Neural cell (in vitro differentiated cells): ENCODE results near the gene HPS5. TPM values are rescaled to one million over a fixed set of nuclear protein-coding genes. Genes with fewer than 3 reads are reported as not detected.

Experiments used
- H2AFZ ChIP-seq: fragments of 200-600, 300-800 bp; sonication (generic), shearing (Covaris generic); 2 replicates; pipeline ENCODE4 v1.6.0; 2014; ENCODE audit warnings: low read depth, mild to moderate bottlenecking, antibody characterized with exemption, low read length, moderate library complexity
- H3F3A ChIP-seq: fragments of 200-600 bp; shearing (Covaris generic); 2 replicates; pipeline ENCODE4 v1.6.1; 2016; ENCODE audit warnings: mild to moderate bottlenecking, moderate library complexity, mixed read lengths, antibody characterized with exemption, low read length; ENCODE audit not compliant: insufficient read depth, poor library complexity, severe bottlenecking
- H3K27ac ChIP-seq: fragments of 200-600, 300-800 bp; sonication (generic), shearing (Covaris generic); 2 replicates; pipeline ENCODE4 v1.5.1; 2014; ENCODE audit warnings: mild to moderate bottlenecking, low read length, moderate library complexity
- H3K27me3 ChIP-seq: fragments of 300-800, 200-600 bp; sonication (generic), shearing (Covaris generic); 2 replicates; pipeline ENCODE4 v1.6.0; 2014; ENCODE audit warnings: mild to moderate bottlenecking, low read depth, low read length, moderate library complexity; ENCODE audit not compliant: insufficient read depth
- H3K36me3 ChIP-seq: fragments of 300-800, 200-600 bp; sonication (generic), shearing (Covaris generic); 2 replicates; pipeline ENCODE4 v1.5.1; 2014; ENCODE audit warnings: mild to moderate bottlenecking, antibody characterized with exemption, low read length, moderate library complexity; ENCODE audit not compliant: insufficient read depth
- H3K4me2 ChIP-seq: fragments of 300-800, 200-600 bp; sonication (generic), shearing (Covaris generic); 2 replicates; pipeline ENCODE4 v1.6.0; 2014; ENCODE audit warnings: mild to moderate bottlenecking, low read length
- H3K4me3 ChIP-seq: fragments of 300-800, 200-600 bp; sonication (generic), shearing (Covaris generic); 2 replicates; pipeline ENCODE4 v1.5.1; 2014; ENCODE audit warnings: mild to moderate bottlenecking, low read length, moderate library complexity
- H3K79me2 ChIP-seq: fragments of 200-600 bp; shearing (Covaris generic); replicated peaks from 2 replicates; pipeline ENCODE4 v1.6.0; 2014; ENCODE audit warnings: mild to moderate bottlenecking, low read length, moderate library complexity; ENCODE audit not compliant: insufficient read depth
- H3K9ac ChIP-seq: fragments of 300-800, 200-600 bp; sonication (generic), shearing (Covaris generic); 2 replicates; pipeline ENCODE4 v1.6.1; 2016; ENCODE audit warnings: mild to moderate bottlenecking, low read length, mixed read lengths
- H3K9me2 ChIP-seq: fragments of 200-600 bp; shearing (Covaris generic); 2 replicates; pipeline ENCODE4 v1.6.1; 2016; ENCODE audit warnings: mild to moderate bottlenecking, low read length, mixed read lengths; ENCODE audit not compliant: insufficient read depth
- H3K9me3 ChIP-seq: fragments of 200-600, 300-800 bp; sonication (generic), shearing (Covaris generic); 2 replicates; pipeline ENCODE4 v1.6.1; 2016; ENCODE audit warnings: mild to moderate bottlenecking, mixed run types, low read length, moderate library complexity, mixed read lengths
- H4K20me1 ChIP-seq: fragments of 200-600 bp; shearing (Covaris generic); 2 replicates; pipeline ENCODE4 v1.6.1; 2016; ENCODE audit warnings: mild to moderate bottlenecking, mixed run types; ENCODE audit not compliant: insufficient read depth
- CTCF ChIP-seq: fragments of 450-650 bp; IDR thresholded peaks from 2 replicates; pipeline ENCODE4 v1.5.1; 2014; ENCODE audit warnings: antibody characterized with exemption, mild to moderate bottlenecking, moderate library complexity; ENCODE audit not compliant: poor library complexity, severe bottlenecking
- EP300 ChIP-seq: fragments of 450-650 bp; conservative IDR thresholded peaks from 2 replicates; pipeline ENCODE4 v1.6.1; 2014; ENCODE audit warnings: antibody characterized with exemption, mild to moderate bottlenecking, moderate library complexity; ENCODE audit not compliant: poor library complexity, severe bottlenecking
- EZH2 ChIP-seq: fragments of 200-600, 300-800 bp; shearing (Covaris generic), sonication (generic); IDR thresholded peaks from 2 replicates; pipeline ENCODE4 v1.6.1; 2014; ENCODE audit warnings: antibody characterized with exemption, low read length, borderline replicate concordance, mild to moderate bottlenecking; ENCODE audit not compliant: insufficient read depth, poor library complexity, severe bottlenecking
- MXI1 ChIP-seq: fragments of 450-650 bp; conservative IDR thresholded peaks from 2 replicates; pipeline ENCODE4 v1.6.1; 2014; ENCODE audit warnings: antibody characterized with exemption, mild to moderate bottlenecking; ENCODE audit not compliant: poor library complexity, severe bottlenecking
- POLR2AphosphoS5 ChIP-seq: IDR thresholded peaks from 2 replicates; pipeline ENCODE4 v1.6.1; 2012
- RAD21 ChIP-seq: fragments of 450-650 bp; conservative IDR thresholded peaks from 2 replicates; pipeline ENCODE4 v1.6.1; 2014; ENCODE audit warnings: antibody characterized with exemption, mild to moderate bottlenecking, moderate library complexity
- REST ChIP-seq: IDR thresholded peaks from 2 replicates; pipeline ENCODE4 v1.6.1; 2012; ENCODE audit warnings: borderline replicate concordance
- SMC3 ChIP-seq: fragments of 450-650 bp; conservative IDR thresholded peaks from 2 replicates; pipeline ENCODE4 v1.6.1; 2014; ENCODE audit warnings: antibody characterized with exemption, mild to moderate bottlenecking, moderate library complexity; ENCODE audit not compliant: poor library complexity
- TAF1 ChIP-seq: IDR thresholded peaks from 2 replicates; pipeline ENCODE4 v1.6.1; 2012; ENCODE audit warnings: low read depth
- polyA plus RNA-seq: library from polyadenylated mRNA; depleted of rRNA; stranded (reverse); fragments of >200 nt; gene quantifications from 2 replicates; pipeline ENCODE4 v1.2.3, GENCODE V29; 2014
- small RNA-seq, 3 experiments: library from RNA; depleted of rRNA; stranded (forward); fragments of <200 nt; gene quantifications; one replicate each; pipeline ENCODE3, GENCODE V24; 2012

HPS5 gene
- polyA plus RNA-seq, 1 donor from 2014 or later = 28.5 TPM

- no peak overlapping the region for H3K4me2 ChIP-seq
- no peaks in the 10 kb centered on the region for H3K27me3 ChIP-seq
- H3K9ac ChIP-seq = no peak overlapping the region
- H3K4me3 ChIP-seq = no peak overlapping the region
- no peaks in the 10 kb centered on the region for H4K20me1 ChIP-seq
- no peaks in the 10 kb centered on the region for H3K36me3 ChIP-seq
- no peaks in the 10 kb centered on the region for H3K9me3 ChIP-seq
- no peak overlapping the region for H3K27ac ChIP-seq
- TF ChIP-seq MXI1 (no peak), RAD21 (no peak), REST (no peak), CTCF (no peak), EP300 (no peak), POLR2AphosphoS5 (no peak), TAF1 (no peak), EZH2 (no peak), SMC3 (no peak)
- no peaks in the 10 kb centered on the region for H3K79me2 ChIP-seq
- no peaks in the 10 kb centered on the region for H3K9me2 ChIP-seq
- H3F3A ChIP-seq = no peaks in the 10 kb centered on the region
- H2AFZ ChIP-seq = no peak overlapping the region
Observed at GRCh38 chr11:18229501-18229900, 92.4 kb downstream of the HPS5 start.

Small RNA genes within 50 kb of the gene (small RNA-seq; reads per million reads assigned to genes)
- 0 reads per million in 3 experiments for gene RNA5SP333
- 0 reads per million in 3 experiments for gene RNA5SP334

Other genes starting within 250 kb of the HPS5 start
- 51.7 and 66.2 TPM in 2 replicates for gene SAAL1, start 216.1 kb downstream of the HPS5 start, polyA plus RNA-seq
- not detected in 2 replicates for gene MRGPRX3, start 189.6 kb downstream of the HPS5 start, polyA plus RNA-seq
- not detected in 2 replicates for gene MRGPRX4, start 149.3 kb downstream of the HPS5 start, polyA plus RNA-seq
- gene SAA4, start 85.3 kb downstream of the HPS5 start, polyA plus RNA-seq = 0.58 TPM in 1 of 2 replicates, not detected in the other
- gene SAA2, start 73.5 kb downstream of the HPS5 start, polyA plus RNA-seq = not detected in 2 replicates
- gene SAA1, start 55.9 kb downstream of the HPS5 start, polyA plus RNA-seq = not detected in 2 replicates
- gene GTF2H1, start 427 bp upstream of the HPS5 start, polyA plus RNA-seq = 96.6 and 109 TPM in 2 replicates
- gene LDHA, start 72.4 kb upstream of the HPS5 start, polyA plus RNA-seq = 39.9 and 45.6 TPM in 2 replicates
- gene LDHC, start 90.2 kb upstream of the HPS5 start, polyA plus RNA-seq = not detected in 2 replicates
- not detected in 2 replicates for gene LDHAL6A, start 133.7 kb upstream of the HPS5 start, polyA plus RNA-seq
- gene TSG101, start 204.8 kb upstream of the HPS5 start, polyA plus RNA-seq = 115 and 129 TPM in 2 replicates